ENCODE data around the gene TCF7L1. TPM values are rescaled to one million over a fixed set of nuclear protein-coding genes. Genes with fewer than 3 reads are reported as not detected.
A peak's percentile ranks its signal among the peaks of the same experiment; 100 is the strongest.

TCF7L1 gene
- total RNA-seq, 1 donor from 2014 or later: 10.3 TPM

- H3K27ac ChIP-seq: peak within 1 kb of the TSS; percentile 80 to 91
- no peak for TF ChIP-seq CTCF (IDR thresholded peaks at IDR 0.05)
- H3K4me3 ChIP-seq: peak within 1 kb of the TSS; percentile 81 to 83
- intact Hi-C loops (cut with DNase I): loop anchor here (1.0 to 2.0 kb wide), 2 partner anchors 26 to 64 kb away; partner anchors contain the start of gene SH2D6
- no peaks in the 10 kb centered on the region for H3K27me3 ChIP-seq
- peaks cover 11 to 13% of the 10 kb centered on the region in 2 donors for H3K4me1 ChIP-seq
- no peaks in the 10 kb centered on the region for H3K9me3 ChIP-seq
- peak; percentile 95 to 100 for DNase-seq (ENCODE audit: low spot score in 2 of 2)
- peaks cover 18 to 25% of the 10 kb centered on the region in 2 donors for H3K36me3 ChIP-seq
Observed at GRCh38 chr2:85354286-85355072, 221.3 kb downstream of the TCF7L1 start, which contains the start of the genes ELMOD3 and RETSAT. ELMOD3 (plus strand) TSS chr2:85354769; CDS start chr2:85357199, 2,430 bp downstream. RETSAT (minus strand) TSS chr2:85354528; CDS start chr2:85354507, 21 bp downstream.

GRCh38 chr2:85355073-85355410 lies 221.8 kb downstream of the TCF7L1 start:
- peaks cover 12 to 25% of the 10 kb centered on the region in 2 donors for H3K36me3 ChIP-seq
- no peak for DNase-seq (ENCODE audit: low spot score in 2 of 2)
- H3K27ac ChIP-seq: peak overlapping the region; percentile 80 to 91
- peaks cover 11 to 13% of the 10 kb centered on the region in 2 donors for H3K4me1 ChIP-seq
- no peaks in the 10 kb centered on the region for H3K9me3 ChIP-seq
- H3K27me3 ChIP-seq: no peaks in the 10 kb centered on the region
- H3K4me3 ChIP-seq: peak overlapping the region; percentile 81 to 83
- TF ChIP-seq CTCF (IDR thresholded peaks at IDR 0.05): no peak
- intact Hi-C loops (cut with DNase I): loop anchor here (2.0 kb wide), 1 partner anchor 64 kb away; the partner anchor contains the start of gene SH2D6

- intact Hi-C loops (cut with DNase I): loop anchor here (2.0 kb wide), 1 partner anchor 63 kb away; the partner anchor contains the start of gene SH2D6
- Histone ChIP-seq H3K27me3 (no peaks in the 10 kb centered on the region), H3K4me3 (peak overlapping the region; percentile 81 to 83), H3K4me1 (peaks cover 11 to 13% of the 10 kb centered on the region in 2 donors), H3K9me3 (no peaks in the 10 kb centered on the region), H3K36me3 (peaks cover 9 to 20% of the 10 kb centered on the region in 2 donors), H3K27ac (no peak overlapping the region)
- DNase-seq (ENCODE audit: low spot score in 2 of 2): no peak
- TF ChIP-seq CTCF (IDR thresholded peaks at IDR 0.05): no peak
Observed at GRCh38 chr2:85355521-85355920, 222.3 kb downstream of the TCF7L1 start.

GRCh38 chr2:85356186-85356585 lies 223.0 kb downstream of the TCF7L1 start:
- Histone ChIP-seq H3K27ac (no peak overlapping the region), H3K4me1 (peaks cover 11 to 13% of the 10 kb centered on the region in 2 donors), H3K4me3 (no peak overlapping the region), H3K9me3 (no peaks in the 10 kb centered on the region), H3K36me3 (peaks cover 7 to 14% of the 10 kb centered on the region in 2 donors), H3K27me3 (no peaks in the 10 kb centered on the region)
- no peak for TF ChIP-seq CTCF (IDR thresholded peaks at IDR 0.05)
- DNase-seq (ENCODE audit: low spot score in 2 of 2): no peak
- intact Hi-C loops (cut with DNase I): no loop called here

GRCh38 chr2:85357736-85358135 lies 224.5 kb downstream of the TCF7L1 start:
- H3K36me3 ChIP-seq: peaks cover 16 to 22% of the 10 kb centered on the region in 2 donors
- intact Hi-C loops (cut with DNase I): no loop called here
- H3K9me3 ChIP-seq: no peaks in the 10 kb centered on the region
- no peak overlapping the region for H3K27ac ChIP-seq
- no peak for TF ChIP-seq CTCF (IDR thresholded peaks at IDR 0.05)
- no peaks in the 10 kb centered on the region for H3K27me3 ChIP-seq
- no peak for DNase-seq (ENCODE audit: low spot score in 2 of 2)
- H3K4me3 ChIP-seq: no peak overlapping the region
- peaks cover 11 to 13% of the 10 kb centered on the region in 2 donors for H3K4me1 ChIP-seq

Other genes starting within 250 kb of the TCF7L1 start
- 5,452 TPM for gene TMSB10, start 227.7 kb upstream of the TCF7L1 start, total RNA-seq
- gene KCMF1, start 162.2 kb upstream of the TCF7L1 start, total RNA-seq: 14.4 TPM
- gene TGOLN2, start 194.6 kb downstream of the TCF7L1 start, total RNA-seq: 111 TPM
- 20.6 TPM for gene RETSAT, start 221.1 kb downstream of the TCF7L1 start, total RNA-seq
- 7.1 TPM for gene ELMOD3, start 221.4 kb downstream of the TCF7L1 start, total RNA-seq